Thyroid gland (tissue), 4 donors: ENCODE results near the gene KRAS. TPM values are rescaled to one million over a fixed set of nuclear protein-coding genes. Genes with fewer than 3 reads are reported as not detected.
A peak's percentile ranks its signal among the peaks of the same experiment; 100 is the strongest.

Source experiments
- DNase-seq, 2 donors: peaks; one replicate each; pipeline ENCODE4 v3.0.0-alpha.2; 2019
- H3K27ac ChIP-seq, 3 donors: fragments of 200-600 bp; sonication (generic); 1 replicate in 2 of 3; 2 replicates in 1 of 3; pipeline ENCODE4 v1.5.1; 2016 to 2019; ENCODE audit warnings: mild to moderate bottlenecking in 1 of 3, moderate library complexity in 1 of 3
- H3K27me3 ChIP-seq: fragments of 200-600 bp; sonication (generic); one replicate; pipeline ENCODE4 v1.5.1; 2019
- H3K36me3 ChIP-seq, 2 donors: fragments of 200-600 bp; sonication (generic); one replicate each; pipeline ENCODE4 v1.5.1; 2016 to 2019
- H3K4me1 ChIP-seq, 2 donors: fragments of 200-600 bp; sonication (generic); one replicate each; pipeline ENCODE4 v1.5.1; 2017 to 2019
- H3K4me3 ChIP-seq, 3 donors: fragments of 200-600 bp; sonication (generic); replicated peaks in 1 of 3; 1 replicate in 2 of 3; 2 replicates in 1 of 3; pipeline ENCODE4 v1.5.1; 2016; ENCODE audit warnings: mild to moderate bottlenecking in 1 of 3
- H3K9me3 ChIP-seq: fragments of 200-600 bp; sonication (generic); one replicate; pipeline ENCODE4 v1.5.1; 2017
- POLR2A ChIP-seq, 2 donors: fragments of 450-650 bp; IDR thresholded peaks; one replicate each; pipeline ENCODE4 v1.6.1; 2017; ENCODE audit warnings: antibody characterized with exemption in 2 of 2, mild to moderate bottlenecking in 2 of 2, moderate library complexity in 1 of 2
- WGBS, 2 donors: methylation state at CpG; one replicate each; pipeline ENCODE4 v1.1.5; 2017; 5-methylcytosine and 5-hydroxymethylcytosine counted together
- intact Hi-C: fragments of 100-400 bp; cut with DNase I; formaldehyde crosslinking; loops from one replicate; pipeline ENCODE4 v1.15.1; 2023
- total RNA-seq, 4 donors: library from RNA; depleted of rRNA; stranded (reverse); fragments of >200 nt; gene quantifications; one replicate each; pipeline ENCODE4 v1.2.3, GENCODE V29; 2016
- TF ChIP-seq, protein P1 (sequence below), 6 experiments: fragments of 200-600 bp in 3 of 6; fragments of 450-650 bp in 3 of 6; sonication (generic) in 3 of 6; IDR thresholded peaks; one replicate each; pipeline ENCODE4 v1.5.1; 2016 to 2019; ENCODE audit warnings: antibody characterized with exemption in 6 of 6, mild to moderate bottlenecking in 2 of 6, inconsistent platforms in 1 of 6, moderate library complexity in 1 of 6

The KRAS gene
- total RNA-seq, 4 donors from 2014 or later: 17.3 to 25.7 (median 22.3) TPM

- Histone ChIP-seq H3K27me3 (no peaks in the 10 kb centered on the region), H3K4me3 (no peak overlapping the region), H3K27ac (peak overlapping the region; percentile 47 to 83 (median 79)), H3K36me3 (no peaks in the 10 kb centered on the region), H3K9me3 (no peaks in the 10 kb centered on the region), H3K4me1 (peaks cover 8 to 17% of the 10 kb centered on the region in 2 donors)
- TF ChIP-seq, protein P1, sequence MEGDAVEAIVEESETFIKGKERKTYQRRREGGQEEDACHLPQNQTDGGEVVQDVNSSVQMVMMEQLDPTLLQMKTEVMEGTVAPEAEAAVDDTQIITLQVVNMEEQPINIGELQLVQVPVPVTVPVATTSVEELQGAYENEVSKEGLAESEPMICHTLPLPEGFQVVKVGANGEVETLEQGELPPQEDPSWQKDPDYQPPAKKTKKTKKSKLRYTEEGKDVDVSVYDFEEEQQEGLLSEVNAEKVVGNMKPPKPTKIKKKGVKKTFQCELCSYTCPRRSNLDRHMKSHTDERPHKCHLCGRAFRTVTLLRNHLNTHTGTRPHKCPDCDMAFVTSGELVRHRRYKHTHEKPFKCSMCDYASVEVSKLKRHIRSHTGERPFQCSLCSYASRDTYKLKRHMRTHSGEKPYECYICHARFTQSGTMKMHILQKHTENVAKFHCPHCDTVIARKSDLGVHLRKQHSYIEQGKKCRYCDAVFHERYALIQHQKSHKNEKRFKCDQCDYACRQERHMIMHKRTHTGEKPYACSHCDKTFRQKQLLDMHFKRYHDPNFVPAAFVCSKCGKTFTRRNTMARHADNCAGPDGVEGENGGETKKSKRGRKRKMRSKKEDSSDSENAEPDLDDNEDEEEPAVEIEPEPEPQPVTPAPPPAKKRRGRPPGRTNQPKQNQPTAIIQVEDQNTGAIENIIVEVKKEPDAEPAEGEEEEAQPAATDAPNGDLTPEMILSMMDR (IDR thresholded peaks at IDR 0.05): no peak
- peak in 1 of 2 donors; percentile 50 for TF ChIP-seq POLR2A (IDR thresholded peaks at IDR 0.05)
- WGBS, 2 donors: 46 to 62% methylated on average over 3 of the region's 3 CpGs
- DNase-seq: peak; percentile 36 to 46
- intact Hi-C loops: no loop called here
Observed at GRCh38 chr12:25256826-25257225, 6.1 kb upstream of the KRAS start.

GRCh38 chr12:25256005-25256404, 5.3 kb upstream of the KRAS start:
- no peak overlapping the region for H3K27ac ChIP-seq
- intact Hi-C loops: no loop called here
- H3K9me3 ChIP-seq: no peaks in the 10 kb centered on the region
- H3K4me1 ChIP-seq: peaks cover 8 to 17% of the 10 kb centered on the region in 2 donors
- 95 to 97% methylated on average over 5 of the region's 5 CpGs for WGBS, 2 donors
- no peaks in the 10 kb centered on the region for H3K36me3 ChIP-seq
- DNase-seq: no peak
- no peaks in the 10 kb centered on the region for H3K27me3 ChIP-seq
- H3K4me3 ChIP-seq: no peak overlapping the region
- TF ChIP-seq, protein P1 (IDR thresholded peaks at IDR 0.05): no peak
- TF ChIP-seq POLR2A (IDR thresholded peaks at IDR 0.05): no peak

GRCh38 chr12:25254271-25254880, 3.6 kb upstream of the KRAS start:
- DNase-seq: no peak
- no peak for TF ChIP-seq POLR2A (IDR thresholded peaks at IDR 0.05)
- TF ChIP-seq, protein P1 (IDR thresholded peaks at IDR 0.05): no peak
- no peaks in the 10 kb centered on the region for H3K27me3 ChIP-seq
- H3K4me3 ChIP-seq: no peak overlapping the region
- no peaks in the 10 kb centered on the region for H3K9me3 ChIP-seq
- no peak overlapping the region for H3K27ac ChIP-seq
- WGBS, 2 donors: 82 to 93% methylated on average over 3 to 4 of the region's 4 CpGs
- H3K4me1 ChIP-seq: peaks cover 11 to 17% of the 10 kb centered on the region in 2 donors
- H3K36me3 ChIP-seq: no peaks in the 10 kb centered on the region
- intact Hi-C loops: loop anchor here (5.0 kb wide), 1 partner anchor 128 kb away; no protein-coding TSS in a partner anchor

DNA sequence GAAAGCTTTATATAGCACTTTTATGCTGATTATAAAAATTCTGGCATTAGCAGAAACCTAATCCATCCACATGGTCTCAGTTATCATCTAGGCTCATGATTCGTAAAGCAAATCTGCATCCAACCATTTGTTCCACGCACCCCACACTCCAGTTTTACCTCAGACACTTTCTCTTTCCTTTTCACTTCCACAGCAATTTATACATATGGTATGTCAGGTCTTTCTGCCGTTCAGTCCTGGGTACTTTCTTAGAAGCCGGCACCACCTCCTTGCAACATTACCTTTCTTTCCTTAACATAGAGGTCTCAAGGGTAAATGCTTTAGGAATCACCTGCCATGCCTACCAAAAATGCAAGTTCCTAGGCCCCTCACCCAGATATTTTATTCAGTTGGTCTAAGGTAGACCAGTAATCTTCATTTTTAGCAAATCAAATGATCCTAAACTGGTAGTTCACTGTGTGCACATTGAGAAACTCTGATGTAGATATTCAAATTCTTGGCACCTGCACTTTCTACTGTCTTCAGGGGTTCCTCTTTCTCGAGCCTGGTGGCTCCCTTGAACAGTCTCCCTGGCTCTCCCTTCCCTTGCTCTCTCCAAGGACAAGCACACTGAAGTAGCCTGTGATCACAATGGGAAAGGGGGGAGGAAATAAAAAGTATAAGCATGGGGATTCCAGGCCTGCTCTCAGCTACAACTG, 2.8 kb upstream of the KRAS start:
- Histone ChIP-seq H3K4me3 (no peak overlapping the region), H3K9me3 (no peaks in the 10 kb centered on the region), H3K27me3 (no peaks in the 10 kb centered on the region), H3K4me1 (peaks cover 11 to 22% of the 10 kb centered on the region in 2 donors), H3K36me3 (no peaks in the 10 kb centered on the region), H3K27ac (no peak overlapping the region)
- TF ChIP-seq, protein P1 (IDR thresholded peaks at IDR 0.05): no peak
- no peak for TF ChIP-seq POLR2A (IDR thresholded peaks at IDR 0.05)
- no peak for DNase-seq
- 75 to 77% methylated on average over 5 of the region's 5 CpGs for WGBS, 2 donors
- intact Hi-C loops: loop anchor here (5.0 kb wide), 1 partner anchor 129 kb away; no protein-coding TSS in a partner anchor

DNA sequence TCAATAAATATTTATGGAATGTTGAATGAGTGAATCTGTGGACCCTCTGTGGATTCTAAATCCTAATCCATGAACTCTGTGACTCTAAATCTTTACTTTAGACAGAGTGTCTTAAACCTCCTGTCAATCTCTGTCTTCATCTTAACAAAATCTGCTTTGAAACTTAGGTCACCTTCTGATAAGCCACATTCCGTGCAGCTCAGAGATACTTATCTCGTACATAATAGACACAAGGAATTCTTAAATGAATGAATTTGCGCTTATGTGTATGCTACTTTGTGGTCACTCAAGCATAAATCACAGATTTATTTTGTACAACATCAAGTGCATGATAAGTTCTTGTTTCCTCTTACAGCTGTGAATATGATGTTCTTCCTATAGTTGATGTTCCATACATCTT, 2.2 kb upstream of the KRAS start:
- WGBS, 2 donors: 83 to 85% methylated on average over 3 of the region's 3 CpGs

More for the DNA sequence above, 2.2 kb upstream of the KRAS start:
- H3K27me3 ChIP-seq: no peaks in the 10 kb centered on the region
- H3K27ac ChIP-seq: no peak overlapping the region
- H3K4me3 ChIP-seq: no peak overlapping the region
- H3K36me3 ChIP-seq: no peaks in the 10 kb centered on the region
- DNase-seq: no peak
- TF ChIP-seq POLR2A (IDR thresholded peaks at IDR 0.05): no peak
- TF ChIP-seq, protein P1 (IDR thresholded peaks at IDR 0.05): no peak
- H3K9me3 ChIP-seq: no peaks in the 10 kb centered on the region
- intact Hi-C loops: loop anchor here (5.0 kb wide), 1 partner anchor 129 kb away; no protein-coding TSS in a partner anchor
- peaks cover 11 to 20% of the 10 kb centered on the region in 2 donors for H3K4me1 ChIP-seq
